Astrocyte (in vitro differentiated cells and primary cell): ENCODE measurements around the gene PITPNM3. TPM values are rescaled to one million over a fixed set of nuclear protein-coding genes. Genes with fewer than 3 reads are reported as not detected.
"Not testable (repeated sequence)": the region's sequence is repeated elsewhere in the genome, so short reads cannot be mapped to it uniquely, and the experiment has no call there.

Experiments used
- DNase-seq: peaks from one replicate; pipeline ENCODE4 v3.0.0-alpha.2; 2010; ENCODE audit warnings: low read depth
- FAIRE-seq: peaks from 2 replicates; lab custom pipeline; 2011; peaks lifted over from hg19 to GRCh38; lab: Jason Lieb, UNC
- H2AFZ ChIP-seq: 2 replicates; pipeline ENCODE4 v1.6.0; 2012; ENCODE audit warnings: low read depth, low read length, inconsistent platforms
- H3K27ac ChIP-seq: 2 replicates; pipeline ENCODE4 v1.5.1; 2011; ENCODE audit warnings: low read depth, low read length, inconsistent platforms
- H3K27me3 ChIP-seq: 2 replicates; pipeline ENCODE4 v1.6.0; 2011; ENCODE audit warnings: low read length, inconsistent platforms; ENCODE audit not compliant: insufficient read depth
- H3K36me3 ChIP-seq: 2 replicates; pipeline ENCODE4 v1.5.1; 2011; ENCODE audit warnings: low read length, inconsistent platforms; ENCODE audit not compliant: insufficient read depth
- H3K4me1 ChIP-seq: 2 replicates; pipeline ENCODE4 v1.5.1; 2011; ENCODE audit warnings: low read length, inconsistent platforms; ENCODE audit not compliant: insufficient read depth
- H3K4me2 ChIP-seq: 2 replicates; pipeline ENCODE4 v1.6.0; 2012; ENCODE audit warnings: low read length, inconsistent platforms
- H3K4me3 ChIP-seq: 2 replicates; pipeline ENCODE4 v1.5.1; 2011; ENCODE audit warnings: low read depth, mild to moderate bottlenecking, low read length, inconsistent platforms; ENCODE audit not compliant: insufficient read depth
- H3K79me2 ChIP-seq: 2 replicates; pipeline ENCODE4 v1.6.0; 2012; ENCODE audit warnings: mild to moderate bottlenecking, low read length, inconsistent platforms; ENCODE audit not compliant: insufficient read depth
- H3K9ac ChIP-seq: 2 replicates; pipeline ENCODE4 v1.6.0; 2012; ENCODE audit warnings: mild to moderate bottlenecking, low read length, inconsistent platforms
- H3K9me3 ChIP-seq: 2 replicates; pipeline ENCODE4 v1.5.1; 2012; ENCODE audit warnings: low read depth, mild to moderate bottlenecking, low read length, inconsistent platforms; ENCODE audit not compliant: insufficient read depth
- H4K20me1 ChIP-seq: 2 replicates; pipeline ENCODE4 v1.6.0; 2012; ENCODE audit warnings: low read length, inconsistent platforms; ENCODE audit not compliant: insufficient read depth
- H3K27ac Mint-ChIP-seq: one replicate; pipeline ENCODE4 v1.8.0; 2021; ENCODE audit warnings: mild to moderate bottlenecking, mixed read lengths; ENCODE audit not compliant: unreplicated experiment
- H3K27me3 Mint-ChIP-seq: one replicate; pipeline ENCODE4 v1.8.0; 2021; ENCODE audit warnings: low read depth, mixed read lengths; ENCODE audit not compliant: unreplicated experiment
- H3K36me3 Mint-ChIP-seq: one replicate; pipeline ENCODE4 v1.8.0; 2021; ENCODE audit warnings: low read depth, mixed read lengths; ENCODE audit not compliant: unreplicated experiment
- H3K4me1 Mint-ChIP-seq: one replicate; pipeline ENCODE4 v1.8.0; 2021; ENCODE audit warnings: low read depth, mixed read lengths; ENCODE audit not compliant: unreplicated experiment
- H3K4me3 Mint-ChIP-seq: one replicate; pipeline ENCODE4 v1.8.0; 2021; ENCODE audit warnings: mild to moderate bottlenecking, moderate library complexity, mixed read lengths; ENCODE audit not compliant: unreplicated experiment
- H3K9me3 Mint-ChIP-seq: one replicate; pipeline ENCODE4 v1.8.0; 2021; ENCODE audit warnings: mild to moderate bottlenecking, mixed read lengths; ENCODE audit not compliant: unreplicated experiment
- EZH2 ChIP-seq: IDR thresholded peaks from 2 replicates; pipeline ENCODE4 v1.6.1; 2012; ENCODE audit warnings: mild to moderate bottlenecking, low read length, inconsistent platforms; ENCODE audit not compliant: insufficient read depth
- total RNA-seq: library from RNA; stranded (reverse); gene quantifications from 2 replicates; pipeline ENCODE4 v1.2.1, GENCODE V29; 2021
- TF ChIP-seq, protein P1 (sequence below): IDR thresholded peaks from 2 replicates; pipeline ENCODE4 v1.5.1; 2011; ENCODE audit warnings: low read depth, mild to moderate bottlenecking, inconsistent platforms, low read length, moderate library complexity; ENCODE audit not compliant: insufficient read depth

The PITPNM3 gene
- total RNA-seq, 1 donor from 2014 or later = 1.3 TPM

DNA sequence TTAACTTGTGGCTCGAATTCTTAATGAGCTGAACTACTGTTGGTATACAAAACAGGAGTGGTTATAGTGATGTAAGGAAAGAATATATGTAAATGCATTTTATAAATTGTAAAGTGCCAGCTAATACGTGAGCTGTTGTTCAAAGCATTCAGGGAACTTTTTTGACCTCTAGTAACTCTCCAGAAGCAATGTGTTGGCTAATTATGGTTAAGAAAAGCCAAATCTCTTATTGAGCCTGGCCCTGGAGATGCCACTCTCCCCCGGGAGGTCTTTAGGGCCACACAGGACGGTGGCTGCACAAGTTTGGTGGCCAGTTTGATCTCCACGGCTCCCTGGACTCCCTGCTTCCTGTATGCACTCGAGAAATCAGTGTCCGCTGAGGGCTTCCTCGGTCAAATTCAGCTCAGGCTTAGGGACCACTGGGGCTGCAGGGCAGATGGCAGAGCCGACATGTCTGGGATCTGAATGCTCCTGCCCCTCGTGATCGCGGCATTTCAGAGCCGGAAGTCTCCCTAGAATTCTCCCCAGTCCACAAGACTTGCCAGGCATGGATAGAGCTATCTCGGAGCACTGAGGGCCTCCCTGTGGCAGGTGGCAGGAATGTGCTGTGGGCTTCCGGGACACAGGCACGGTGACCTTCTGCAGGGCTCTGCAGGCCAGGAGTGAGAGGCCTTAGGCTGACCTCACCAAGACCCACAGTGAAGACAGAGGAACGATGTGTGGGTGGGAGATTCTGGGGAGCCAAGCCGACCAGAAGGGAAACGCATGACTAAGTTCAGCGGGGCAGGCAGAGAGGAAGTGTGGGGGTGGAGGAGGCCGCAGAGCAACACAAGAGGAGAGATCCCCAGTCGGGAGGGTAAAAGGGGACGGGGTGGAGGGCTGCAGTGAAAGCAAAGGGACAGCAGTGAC lies 18.6 kb upstream of the PITPNM3 start:
- Mint-ChIP-seq H3K9me3 (peaks cover 6% of the 10 kb centered on the region), H3K27ac (no peak overlapping the region), H3K27me3 (peaks cover 8% of the 10 kb centered on the region), H3K36me3 (peaks cover 23% of the 10 kb centered on the region), H3K4me3 (peak overlapping the region; percentile 24), H3K4me1 (peaks cover 21% of the 10 kb centered on the region)
- FAIRE-seq = no peak
- TF ChIP-seq, protein P1, sequence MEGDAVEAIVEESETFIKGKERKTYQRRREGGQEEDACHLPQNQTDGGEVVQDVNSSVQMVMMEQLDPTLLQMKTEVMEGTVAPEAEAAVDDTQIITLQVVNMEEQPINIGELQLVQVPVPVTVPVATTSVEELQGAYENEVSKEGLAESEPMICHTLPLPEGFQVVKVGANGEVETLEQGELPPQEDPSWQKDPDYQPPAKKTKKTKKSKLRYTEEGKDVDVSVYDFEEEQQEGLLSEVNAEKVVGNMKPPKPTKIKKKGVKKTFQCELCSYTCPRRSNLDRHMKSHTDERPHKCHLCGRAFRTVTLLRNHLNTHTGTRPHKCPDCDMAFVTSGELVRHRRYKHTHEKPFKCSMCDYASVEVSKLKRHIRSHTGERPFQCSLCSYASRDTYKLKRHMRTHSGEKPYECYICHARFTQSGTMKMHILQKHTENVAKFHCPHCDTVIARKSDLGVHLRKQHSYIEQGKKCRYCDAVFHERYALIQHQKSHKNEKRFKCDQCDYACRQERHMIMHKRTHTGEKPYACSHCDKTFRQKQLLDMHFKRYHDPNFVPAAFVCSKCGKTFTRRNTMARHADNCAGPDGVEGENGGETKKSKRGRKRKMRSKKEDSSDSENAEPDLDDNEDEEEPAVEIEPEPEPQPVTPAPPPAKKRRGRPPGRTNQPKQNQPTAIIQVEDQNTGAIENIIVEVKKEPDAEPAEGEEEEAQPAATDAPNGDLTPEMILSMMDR = no peak
- no peak for TF ChIP-seq EZH2
- Histone ChIP-seq H3K4me1 (peaks cover 19% of the 10 kb centered on the region), H3K36me3 (peaks cover 12% of the 10 kb centered on the region), H3K27ac (no peak overlapping the region), H4K20me1 (peaks cover 4% of the 10 kb centered on the region), H3K4me2 (peak overlapping the region; percentile 78), H3K9ac (no peak overlapping the region), H3K79me2 (no peaks in the 10 kb centered on the region), H3K4me3 (no peak overlapping the region), H2AFZ (peak overlapping the region; percentile 0), H3K9me3 (no peaks in the 10 kb centered on the region), H3K27me3 (no peaks in the 10 kb centered on the region)
- DNase-seq = peak; percentile 71

DNA sequence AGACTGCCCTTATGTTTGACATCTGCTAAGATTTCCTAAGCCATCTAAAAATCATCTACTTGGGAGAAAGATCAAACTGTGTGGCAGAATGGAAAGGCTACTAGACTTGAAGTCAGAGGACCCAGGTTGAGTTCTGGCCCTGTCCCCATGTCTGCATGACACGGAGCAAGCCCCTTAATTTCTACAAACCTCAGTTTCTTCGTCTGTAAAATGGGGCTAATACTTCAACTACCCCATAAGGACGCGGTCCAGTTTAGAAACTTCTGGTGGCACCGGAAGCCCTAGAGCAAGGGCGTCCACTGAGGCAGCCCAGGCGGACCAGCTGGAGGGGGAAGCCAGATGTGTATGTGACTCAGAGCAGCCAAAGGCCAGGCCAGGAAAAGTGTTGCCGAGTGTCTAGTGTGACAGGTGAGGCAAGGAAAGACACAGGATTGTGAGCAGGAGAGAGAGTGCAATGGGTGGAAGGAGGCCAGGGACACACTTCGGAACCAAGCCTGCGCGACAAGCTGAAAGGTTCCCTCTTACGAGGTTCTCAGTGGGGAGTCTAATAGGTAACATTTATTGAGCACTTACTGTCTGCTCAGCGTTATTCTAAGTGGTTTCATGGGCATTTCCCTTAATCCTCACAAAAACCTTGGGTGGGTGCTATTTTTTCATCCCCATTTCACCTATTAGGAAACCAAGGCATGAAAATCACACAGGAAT lies 17.8 kb upstream of the PITPNM3 start:
- Histone ChIP-seq H3K27ac (no peak overlapping the region), H3K4me2 (peak overlapping the region; percentile 78), H3K4me1 (peaks cover 19% of the 10 kb centered on the region), H3K27me3 (no peaks in the 10 kb centered on the region), H3K4me3 (no peak overlapping the region), H3K79me2 (no peaks in the 10 kb centered on the region), H2AFZ (no peak overlapping the region), H3K9me3 (no peaks in the 10 kb centered on the region), H3K9ac (no peak overlapping the region), H3K36me3 (peaks cover 12% of the 10 kb centered on the region), H4K20me1 (peaks cover 4% of the 10 kb centered on the region)
- no peak for TF ChIP-seq EZH2
- TF ChIP-seq, protein P1 = no peak
- Mint-ChIP-seq H3K9me3 (peaks cover 6% of the 10 kb centered on the region), H3K36me3 (peaks cover 22% of the 10 kb centered on the region), H3K4me1 (peaks cover 22% of the 10 kb centered on the region), H3K27ac (no peak overlapping the region), H3K4me3 (no peak overlapping the region), H3K27me3 (peaks cover 9% of the 10 kb centered on the region)
- FAIRE-seq (no peak), DNase-seq (no peak)

DNA sequence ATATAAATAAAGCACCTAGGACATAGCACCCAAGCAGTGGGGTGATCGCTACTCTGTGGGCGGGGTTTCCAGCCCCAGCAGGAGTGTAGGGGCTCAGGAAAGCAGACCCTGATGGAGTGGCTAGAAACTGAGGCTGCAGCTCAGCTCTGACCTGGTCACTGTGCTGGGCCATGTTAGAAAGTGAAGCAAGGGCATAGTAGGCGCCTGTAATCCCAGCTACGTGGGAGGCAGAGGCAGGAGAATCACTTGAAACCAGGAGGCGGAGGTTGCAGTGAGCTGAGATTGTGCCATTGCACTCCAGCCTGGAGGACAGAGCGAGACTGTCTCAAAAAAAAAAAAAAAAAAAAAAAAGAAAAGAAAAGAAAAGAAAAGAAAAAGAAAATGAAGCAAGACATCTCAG lies 17.1 kb upstream of the PITPNM3 start:
- Mint-ChIP-seq H3K36me3 (peaks cover 17% of the 10 kb centered on the region), H3K4me1 (peaks cover 22% of the 10 kb centered on the region)
- H3K36me3 ChIP-seq, H3K4me3 ChIP-seq, H3K4me2 ChIP-seq, H3K27me3 Mint-ChIP-seq, FAIRE-seq, H3K9me3 Mint-ChIP-seq, H3K9ac ChIP-seq, H3K27ac Mint-ChIP-seq, DNase-seq, H3K79me2 ChIP-seq, H3K9me3 ChIP-seq, H4K20me1 ChIP-seq, H3K4me3 Mint-ChIP-seq, H3K27me3 ChIP-seq, H3K27ac ChIP-seq, H2AFZ ChIP-seq: not testable (repeated sequence)
- H3K4me1 ChIP-seq = peaks cover 19% of the 10 kb centered on the region
